Endometrial microvascular endothelial cells (primary cell): ENCODE measurements around the gene F2RL3. TPM values are rescaled to one million over a fixed set of nuclear protein-coding genes. Genes with fewer than 3 reads are reported as not detected.

ENCODE experiments used
- in situ Hi-C: cut with HindIII; loops from 2 replicates; pipeline ENCODE4 v1.10.0; 2017; ENCODE audit warnings: low sequenced_read_pairs, low pct_unique_long_range_greater_than_20kb; ENCODE audit errors: inconsistent ontology term
- total RNA-seq: library from RNA; depleted of rRNA; stranded (reverse); fragments of >200 nt; gene quantifications from one replicate; pipeline ENCODE4 v1.2.3, GENCODE V29; 2015; ENCODE audit errors: inconsistent ontology term

F2RL3 gene
- not detected for total RNA-seq

GRCh38 chr19:16888629-16889365, at the start of gene F2RL3:
Gene F2RL3, plus strand, starts transcription at chr19:16888999. Its CDS starts 191 bp downstream, at chr19:16889190.
- in situ Hi-C loops: no loop called here

DNA sequence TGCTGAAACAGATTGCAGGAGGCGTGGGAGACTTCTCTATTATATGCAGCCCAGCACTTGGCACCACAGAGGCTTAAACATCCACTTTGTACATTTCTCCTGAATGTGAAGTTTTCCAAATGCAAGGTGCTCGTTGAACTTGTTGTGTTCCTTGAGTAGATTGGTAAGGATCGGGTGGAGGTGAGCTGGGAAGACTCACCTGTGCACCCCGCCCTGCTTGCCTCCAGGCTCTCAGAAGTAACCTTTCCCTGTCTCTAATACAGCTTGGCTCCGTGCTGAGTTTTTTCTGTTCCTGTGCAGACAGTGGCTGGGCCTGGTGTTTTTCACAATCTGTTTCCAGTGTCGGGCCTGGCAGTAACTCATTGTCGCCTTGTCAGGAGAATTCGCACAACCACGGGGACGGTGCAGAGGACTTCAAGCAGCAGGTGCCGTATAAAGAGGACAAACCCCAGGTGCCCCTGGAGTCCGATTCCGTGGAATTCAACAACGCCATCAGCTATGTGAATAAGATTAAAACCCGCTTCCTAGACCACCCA, 47.3 kb upstream of the F2RL3 start:
- in situ Hi-C loops: no loop called here

GRCh38 chr19:16846901-16847300, 41.9 kb upstream of the F2RL3 start:
- in situ Hi-C loops: no loop called here

DNA sequence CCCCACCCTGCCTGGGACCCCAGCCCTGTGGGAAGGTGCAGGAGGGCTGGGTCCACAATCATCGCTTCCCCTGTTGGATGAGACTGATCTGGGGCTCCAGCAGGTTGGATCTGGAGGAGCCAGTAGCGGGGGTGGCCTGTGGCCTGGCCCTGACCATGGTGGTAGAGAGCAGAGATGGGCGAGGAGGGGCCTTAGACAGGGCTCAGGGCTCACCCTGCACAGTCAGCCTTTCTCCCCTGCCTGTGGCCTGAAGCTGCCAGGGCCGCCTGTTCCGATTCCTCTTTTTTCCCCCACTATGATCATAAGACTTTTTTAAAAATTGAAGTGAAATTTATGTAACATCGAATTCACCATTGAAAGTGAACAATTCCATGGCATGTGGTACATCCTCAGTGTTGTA, 41.4 kb upstream of the F2RL3 start:
- in situ Hi-C loops: no loop called here

- in situ Hi-C loops: no loop called here
These were observed 39.6 kb upstream of the F2RL3 start for GRCh38 chr19:16849168-16849567.

DNA sequence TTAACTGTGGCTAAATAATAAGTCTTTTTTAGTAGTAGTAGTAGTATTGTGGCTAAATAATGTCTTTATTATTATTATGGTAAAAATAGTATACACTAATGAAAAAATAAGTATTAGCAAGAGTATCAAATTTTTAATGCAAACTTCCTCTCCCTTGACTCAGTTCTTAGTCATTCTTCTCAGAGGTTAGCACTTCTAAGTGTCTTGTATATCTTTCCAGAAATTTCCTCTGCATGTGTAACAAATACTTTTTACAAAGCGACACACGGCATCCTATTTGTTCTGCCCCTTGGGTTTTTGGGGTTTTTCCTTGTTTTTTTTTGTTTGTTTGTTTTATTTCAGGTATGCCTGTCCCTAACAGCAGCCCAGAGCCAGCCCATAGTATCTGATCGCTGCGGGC, 38.7 kb upstream of the F2RL3 start:
- in situ Hi-C loops: no loop called here

- in situ Hi-C loops: no loop called here
These were observed 37.6 kb upstream of the F2RL3 start for GRCh38 chr19:16851031-16851712.

DNA sequence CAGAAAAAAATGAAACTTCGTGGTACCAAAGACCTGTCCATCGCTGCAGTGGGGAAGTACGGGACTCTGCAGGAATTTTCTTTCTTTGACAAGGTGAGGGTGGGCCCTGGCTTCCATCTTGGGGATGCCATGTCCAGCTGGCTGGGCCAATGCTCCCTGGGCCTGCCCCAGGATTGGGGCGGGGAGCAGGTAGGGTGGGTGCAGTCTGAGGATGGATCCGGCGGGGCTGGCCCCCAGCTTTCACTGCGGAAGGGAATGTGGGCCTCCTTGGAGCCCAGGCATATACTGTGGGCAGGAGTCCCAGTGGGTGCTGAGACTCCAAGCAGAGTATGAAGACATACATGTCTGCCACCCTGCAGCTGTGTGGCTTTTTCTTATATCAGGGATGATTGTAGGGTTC, 35.7 kb upstream of the F2RL3 start:
- in situ Hi-C loops: no loop called here

DNA sequence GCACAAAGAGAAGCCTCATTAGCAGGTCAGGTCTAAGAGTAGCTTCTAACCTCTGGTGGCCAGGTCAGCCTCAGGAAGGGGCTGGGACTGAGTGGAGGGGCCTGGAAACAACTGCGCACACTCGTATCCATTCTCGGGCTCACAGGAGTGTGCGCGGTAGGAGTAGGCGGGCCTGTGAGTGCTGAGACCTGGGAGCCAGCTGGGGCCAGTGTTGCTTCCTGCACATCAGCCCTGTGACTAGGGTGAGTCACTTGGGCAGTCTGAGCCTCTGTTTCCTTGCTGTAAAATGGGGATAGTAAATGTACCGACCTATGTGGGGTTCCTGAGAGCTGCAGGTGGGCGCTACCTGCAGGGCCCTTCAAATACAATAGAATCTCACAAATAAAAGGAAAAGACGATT, 32.7 kb upstream of the F2RL3 start:
- in situ Hi-C loops: no loop called here

DNA sequence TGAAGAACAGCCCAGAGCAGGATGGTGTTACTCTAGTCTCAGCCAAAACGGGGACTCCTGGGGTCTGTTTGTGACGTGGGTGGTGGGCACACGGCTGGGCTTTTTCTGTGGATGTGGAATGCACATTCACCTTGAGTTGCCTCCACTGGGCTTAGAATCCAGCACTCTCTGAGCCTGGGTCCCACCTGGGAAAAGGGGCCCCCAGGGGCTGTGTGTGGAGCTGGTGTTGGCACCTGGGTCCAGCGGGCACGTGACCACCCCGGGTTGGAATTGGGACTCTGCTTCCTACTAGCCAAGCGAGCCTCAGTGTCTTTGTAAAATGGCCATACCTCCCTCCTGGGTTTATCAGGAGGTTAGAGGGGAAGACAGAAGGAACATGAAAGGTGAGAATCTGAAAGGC, 29.2 kb upstream of the F2RL3 start:
- in situ Hi-C loops: no loop called here

DNA sequence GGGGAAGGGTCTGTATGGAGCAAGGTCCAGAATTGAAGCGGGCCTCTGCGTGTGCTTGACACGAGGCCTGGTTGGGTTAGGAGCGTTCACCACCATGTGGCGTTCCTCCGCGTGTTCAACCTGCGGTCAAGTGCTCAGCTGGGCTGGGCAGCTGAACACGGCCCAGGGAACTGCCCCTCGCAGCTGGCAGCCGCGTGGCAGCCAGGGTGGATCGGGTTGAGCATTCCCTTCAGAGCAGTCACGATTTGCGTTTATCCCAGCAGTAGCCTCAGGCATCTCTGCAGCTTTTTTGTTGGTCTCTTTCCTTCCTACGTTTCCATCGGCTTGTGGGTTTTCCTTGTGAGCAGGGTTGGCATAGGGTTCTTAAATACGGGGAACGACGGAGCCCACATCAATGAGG, 28.7 kb upstream of the F2RL3 start:
- in situ Hi-C loops: no loop called here

DNA sequence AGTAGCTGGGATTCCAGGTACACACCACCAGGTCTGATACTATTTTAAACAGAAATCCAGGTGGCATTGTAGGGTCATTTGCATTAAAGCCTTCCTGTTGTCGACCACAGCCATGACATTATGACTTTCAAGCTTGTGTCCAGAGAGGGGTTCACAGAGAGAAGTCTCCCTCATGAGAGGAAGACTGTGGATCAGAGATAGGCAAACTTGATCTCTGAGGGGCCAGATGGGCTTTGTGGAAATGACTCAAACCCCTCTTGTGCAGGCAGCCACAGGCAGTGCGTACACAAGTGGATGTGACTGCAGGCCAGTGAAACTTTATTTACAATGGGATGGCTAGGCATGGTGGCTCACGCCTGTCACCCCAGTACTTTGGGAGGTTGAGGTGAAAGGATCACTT, 27.8 kb upstream of the F2RL3 start:
- in situ Hi-C loops: no loop called here

DNA sequence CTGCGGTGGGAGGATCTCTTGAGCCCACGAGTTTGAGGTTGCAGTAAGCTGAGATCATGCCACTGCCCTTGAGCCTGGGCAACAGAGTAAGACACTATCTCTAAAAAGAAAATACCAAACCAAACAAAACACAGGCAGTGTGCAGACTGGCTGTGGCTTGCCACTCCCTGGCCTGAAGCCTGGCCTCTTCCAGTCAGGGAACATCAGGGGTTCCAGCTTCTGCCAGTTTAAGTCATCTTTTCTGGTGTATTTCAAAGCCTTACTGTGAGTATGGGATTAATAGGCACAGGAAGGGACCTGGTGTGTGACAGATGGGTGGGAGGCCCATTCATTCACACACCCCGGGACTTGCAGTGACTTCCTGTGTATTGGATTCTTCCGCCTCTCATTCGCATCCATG, 27.0 kb upstream of the F2RL3 start:
- in situ Hi-C loops: no loop called here

GRCh38 chr19:16862826-16863415, 25.9 kb upstream of the F2RL3 start:
- in situ Hi-C loops: no loop called here

GRCh38 chr19:16867211-16867610, 21.6 kb upstream of the F2RL3 start:
- in situ Hi-C loops: no loop called here

DNA sequence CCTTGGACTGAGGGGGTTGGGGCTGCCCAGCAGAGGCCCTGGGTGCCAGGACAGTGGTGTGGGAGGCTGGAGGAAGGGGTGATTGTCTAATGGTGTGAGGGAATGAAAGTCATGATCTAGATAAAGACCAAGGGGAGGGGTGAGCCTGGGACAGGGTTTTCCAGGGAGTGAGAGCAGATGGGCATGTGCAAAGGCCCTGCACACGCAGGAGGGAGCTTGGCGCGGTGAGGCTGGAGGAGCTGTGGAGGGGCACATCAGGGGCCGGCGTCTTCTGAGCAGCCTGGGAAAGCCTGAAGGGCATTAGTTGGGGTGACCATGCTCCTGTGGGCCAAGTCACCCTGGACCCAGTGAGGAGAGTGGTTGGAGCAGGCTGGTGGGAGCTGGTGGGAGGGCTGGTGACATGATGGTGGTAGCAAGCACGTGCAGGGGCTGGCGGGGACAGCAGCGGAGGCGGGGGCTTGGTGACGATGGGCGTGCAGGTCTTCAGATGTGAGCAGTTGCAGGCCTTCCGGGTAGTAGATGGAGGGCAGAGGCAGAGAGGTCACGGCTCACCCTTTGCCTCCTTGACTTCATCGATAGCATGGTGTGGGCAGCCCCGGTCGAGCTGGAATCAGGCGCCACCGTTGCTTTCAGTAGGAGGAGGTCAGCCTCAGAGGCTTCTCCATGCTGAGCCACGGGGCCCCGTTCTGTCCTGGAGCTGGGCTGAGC, 20.2 kb upstream of the F2RL3 start:
- in situ Hi-C loops: no loop called here

DNA sequence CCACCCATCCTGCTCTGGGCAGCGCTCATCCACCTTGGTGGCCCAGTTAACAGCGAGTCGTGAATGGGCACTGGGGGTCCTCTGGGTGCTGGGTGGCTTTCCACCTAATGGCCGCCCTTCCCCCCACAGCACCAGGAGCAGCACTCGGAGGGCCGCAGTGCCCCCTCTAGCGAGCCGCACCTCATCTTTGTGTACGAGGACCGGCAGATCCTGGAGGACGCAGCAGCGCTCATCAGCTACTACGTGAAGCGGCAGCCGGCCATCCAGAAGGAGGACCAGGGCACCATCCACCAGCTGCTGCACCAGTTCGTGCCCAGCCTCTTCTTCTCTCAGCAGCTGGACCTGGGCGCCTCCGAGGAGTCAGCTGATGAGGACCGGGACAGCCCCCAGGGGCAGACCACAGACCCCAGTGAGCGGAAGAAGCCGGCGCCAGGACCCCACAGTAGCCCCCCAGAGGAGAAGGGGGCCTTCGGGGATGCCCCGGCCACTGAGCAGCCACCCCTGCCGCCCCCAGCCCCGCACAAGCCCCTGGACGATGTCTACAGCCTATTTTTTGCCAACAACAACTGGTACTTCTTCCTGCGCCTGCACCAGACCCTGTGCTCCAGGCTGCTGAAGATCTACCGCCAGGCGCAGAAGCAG, 19.3 kb upstream of the F2RL3 start:
- in situ Hi-C loops: no loop called here

- in situ Hi-C loops: no loop called here
These were observed 16.9 kb upstream of the F2RL3 start for GRCh38 chr19:16871871-16872270.

DNA sequence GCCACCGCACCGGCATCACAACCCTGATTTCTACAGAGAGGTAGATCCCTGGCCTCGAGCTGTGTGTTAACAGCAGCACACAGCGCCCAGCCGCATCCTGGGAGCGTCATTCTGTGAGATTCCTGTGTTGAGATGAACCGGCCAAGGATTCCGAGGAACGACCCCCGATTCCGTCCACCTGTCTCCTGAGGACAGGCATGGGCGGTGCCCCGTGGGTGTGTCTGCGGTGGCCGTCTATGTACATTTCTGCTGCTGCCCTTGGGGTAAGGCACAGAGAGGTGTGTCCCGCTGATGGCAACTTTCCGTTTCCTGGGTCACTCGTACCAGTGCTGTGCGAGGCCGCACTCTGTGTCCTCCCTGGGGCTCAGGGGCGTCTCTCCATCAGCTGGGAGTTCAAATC, 16.1 kb upstream of the F2RL3 start:
- in situ Hi-C loops: no loop called here
